ENCODE measurements around the gene MYPN.
"Not testable (repeated sequence)": the region's sequence is repeated elsewhere in the genome, so short reads cannot be mapped to it uniquely, and the experiment has no call there.

The MYPN gene

DNA sequence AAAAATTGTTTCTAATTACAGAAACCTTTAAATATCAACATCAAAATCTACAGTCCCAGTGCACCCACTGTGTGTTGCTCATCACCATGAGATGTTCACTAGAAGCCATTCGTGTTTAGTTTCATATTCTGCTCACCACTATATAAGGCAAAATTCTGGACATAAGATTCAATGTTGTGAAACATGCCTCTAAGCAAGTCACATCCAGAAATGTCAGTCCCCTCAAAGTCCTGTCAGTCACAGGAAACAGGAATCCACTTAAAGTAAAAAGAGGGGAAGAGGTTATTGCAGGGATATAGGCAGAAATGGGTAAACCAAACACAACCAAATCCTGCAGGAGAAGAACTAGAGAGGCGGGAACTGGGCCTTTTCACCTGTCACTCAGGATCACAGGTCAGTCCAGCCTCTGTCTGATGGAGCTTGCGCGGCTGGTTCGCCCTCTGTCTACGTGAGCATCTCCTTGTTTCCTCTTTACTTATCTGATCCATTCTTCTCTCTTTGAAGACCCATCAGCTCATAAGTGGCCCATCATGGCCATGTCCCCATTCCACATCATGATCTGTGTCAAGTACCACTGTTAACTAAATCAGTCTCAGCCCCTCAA, 58.4 kb downstream of the MYPN start:
- in situ Hi-C loops (cut with HindIII; ENCODE audit: low sequenced_read_pairs) = no loop called here

DNA sequence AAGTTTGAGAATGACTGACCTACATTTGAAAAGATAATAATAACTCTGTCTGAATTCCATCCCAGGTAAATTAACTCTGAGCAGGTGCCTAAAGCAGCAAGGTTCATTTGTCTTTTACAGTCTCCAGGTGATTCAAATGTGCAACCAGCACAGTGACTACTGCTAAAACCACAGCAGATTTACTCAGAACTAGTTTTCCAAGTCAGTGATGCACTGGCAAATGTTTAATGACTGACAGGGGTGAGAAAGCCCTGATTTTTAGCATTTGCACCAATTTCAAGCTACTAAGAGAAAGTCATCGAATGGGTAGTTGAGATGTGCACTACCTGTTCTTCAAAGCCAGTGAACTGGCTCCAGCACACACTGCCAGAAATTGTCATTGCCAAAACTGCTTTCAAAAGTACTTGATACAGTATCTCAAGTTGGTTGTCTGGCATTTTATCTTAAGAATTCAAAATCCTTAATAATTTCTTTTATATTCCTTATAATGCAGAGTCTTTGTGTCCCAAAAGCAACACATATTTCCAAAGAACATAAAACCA, 62.3 kb downstream of the MYPN start:
- in situ Hi-C loops (cut with HindIII; ENCODE audit: low sequenced_read_pairs) = no loop called here

DNA sequence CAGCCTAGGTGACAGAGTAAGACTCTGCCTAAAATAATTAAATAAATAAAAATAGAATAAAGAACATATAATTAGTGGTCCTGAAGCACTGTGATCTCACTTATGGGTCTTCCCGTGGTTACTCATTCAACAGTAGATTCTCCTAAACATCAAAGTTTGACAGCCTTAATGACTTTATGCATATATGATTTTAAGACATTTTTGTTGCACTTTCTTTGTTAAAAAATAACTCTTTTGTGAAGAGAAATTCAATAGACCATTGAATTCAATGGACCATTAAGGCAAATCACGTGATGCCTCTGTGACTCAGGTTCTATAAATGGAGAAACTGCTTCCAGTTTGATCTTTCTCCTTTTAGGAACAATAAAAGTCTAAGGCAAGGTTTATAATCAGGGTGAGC, 63.0 kb downstream of the MYPN start:
- in situ Hi-C loops (cut with HindIII; ENCODE audit: low sequenced_read_pairs) = no loop called here

DNA sequence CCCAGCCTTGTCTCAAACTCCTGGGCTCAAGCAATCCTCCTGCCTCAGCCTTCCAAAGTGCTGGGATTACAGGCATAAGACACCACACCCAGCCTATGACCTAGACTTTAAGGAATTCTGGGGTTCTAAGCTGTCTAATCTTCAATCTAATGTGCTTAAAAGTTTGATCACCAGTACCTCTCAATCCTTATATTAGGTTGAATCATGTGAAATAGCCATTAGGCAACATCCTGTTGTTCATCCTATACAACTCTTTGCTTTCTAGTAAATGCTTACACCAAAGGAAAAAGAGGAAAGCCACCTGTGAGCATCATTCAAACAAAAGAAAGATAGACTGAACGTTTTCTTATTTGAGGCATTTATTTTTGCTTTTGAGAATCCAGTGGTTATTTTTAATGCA, 66.7 kb downstream of the MYPN start:
- in situ Hi-C loops (cut with HindIII; ENCODE audit: low sequenced_read_pairs) = no loop called here

- in situ Hi-C loops (cut with HindIII; ENCODE audit: low sequenced_read_pairs) = no loop called here
These were observed 67.5 kb downstream of the MYPN start for GRCh38 chr10:68176797-68177196.

- in situ Hi-C loops (cut with HindIII; ENCODE audit: low sequenced_read_pairs) = no loop called here
These were observed 69.3 kb downstream of the MYPN start for GRCh38 chr10:68178592-68178991.

- in situ Hi-C loops (cut with HindIII; ENCODE audit: low sequenced_read_pairs) = no loop called here
These were observed 69.7 kb downstream of the MYPN start for GRCh38 chr10:68179016-68179415.

DNA sequence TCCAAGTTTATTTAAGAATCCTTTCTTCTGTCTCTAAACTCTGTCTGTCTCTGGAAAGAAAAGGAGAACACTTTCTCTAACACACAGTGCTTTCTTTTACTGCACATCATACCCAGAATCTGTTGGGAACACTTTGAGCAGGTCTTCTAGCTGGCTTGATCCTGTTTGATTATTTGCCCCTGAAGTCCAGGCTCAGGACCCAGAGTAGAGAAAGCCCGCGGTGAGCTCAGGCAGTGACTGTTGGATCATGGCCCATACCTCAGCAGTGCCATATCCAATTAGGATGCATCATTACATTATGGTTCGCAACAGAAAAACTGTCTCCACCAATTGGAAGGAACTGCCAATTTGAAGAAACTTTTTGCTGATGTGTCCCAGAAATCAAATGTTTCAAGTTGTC, 71.2 kb downstream of the MYPN start:
- in situ Hi-C loops (cut with HindIII; ENCODE audit: low sequenced_read_pairs) = no loop called here

- in situ Hi-C loops (cut with HindIII; ENCODE audit: low sequenced_read_pairs) = no loop called here
These were observed 75.3 kb downstream of the MYPN start for GRCh38 chr10:68184546-68184945.

DNA sequence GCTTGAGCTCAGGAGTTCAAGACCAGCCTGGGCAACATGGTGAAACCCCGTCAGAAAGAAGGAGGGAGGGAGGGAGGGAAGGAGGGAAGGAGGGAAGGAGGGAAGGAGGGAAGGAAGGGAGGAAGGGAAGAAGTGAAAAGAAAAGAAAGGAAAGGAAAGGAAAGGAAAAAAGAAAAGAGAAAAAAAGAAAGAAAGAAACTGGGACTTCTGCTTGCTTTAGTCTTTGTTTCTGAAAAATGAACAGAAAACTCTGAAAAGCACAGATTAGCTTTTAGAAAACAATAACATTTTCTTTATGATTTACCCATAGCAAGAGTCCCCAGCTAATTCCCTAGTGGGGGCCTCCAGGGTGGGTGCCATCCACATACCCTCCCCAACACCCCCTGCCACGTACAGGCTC, 75.8 kb downstream of the MYPN start:
- in situ Hi-C loops (cut with HindIII; ENCODE audit: low sequenced_read_pairs) = no loop called here

GRCh38 chr10:68188835-68189234, 79.5 kb downstream of the MYPN start:
- in situ Hi-C loops (cut with HindIII; ENCODE audit: low sequenced_read_pairs) = no loop called here

DNA sequence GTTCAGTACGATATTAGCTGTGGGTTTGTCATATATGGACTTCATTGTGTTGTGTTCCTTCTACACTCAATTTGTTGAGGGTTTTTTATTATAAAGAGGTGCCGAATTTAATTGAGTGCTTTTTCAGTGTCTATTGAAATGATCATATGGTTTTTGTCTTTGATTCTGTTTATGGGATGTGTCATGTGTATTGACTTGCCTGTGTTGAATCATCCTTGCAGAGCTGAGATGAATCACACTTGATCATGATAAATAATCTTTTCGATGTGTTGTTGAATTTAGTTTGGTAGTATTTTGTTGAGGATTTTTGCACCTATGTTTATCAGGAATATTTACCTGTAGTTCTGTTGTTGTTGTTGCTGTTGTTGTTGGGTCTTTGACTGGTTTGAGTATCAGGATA, 82.8 kb downstream of the MYPN start:
- in situ Hi-C loops (cut with HindIII; ENCODE audit: low sequenced_read_pairs) = no loop called here

DNA sequence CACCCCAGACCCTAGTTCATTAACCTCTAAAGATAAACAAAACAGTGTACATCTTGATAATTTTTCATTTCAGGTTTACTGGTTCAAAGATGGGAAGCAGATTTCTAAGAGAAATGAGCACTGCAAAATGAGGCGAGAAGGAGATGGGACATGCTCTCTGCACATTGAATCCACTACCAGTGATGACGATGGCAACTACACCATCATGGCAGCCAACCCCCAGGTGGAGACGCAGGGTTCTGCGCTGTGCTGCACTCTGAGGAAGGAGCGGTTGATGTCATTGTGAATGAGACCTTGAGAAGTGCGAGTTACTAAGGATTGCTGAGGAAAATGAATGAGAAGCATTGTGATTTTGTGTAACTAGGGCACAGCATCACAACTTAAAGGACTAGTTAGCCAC, 85.0 kb downstream of the MYPN start:
- in situ Hi-C loops (cut with HindIII; ENCODE audit: low sequenced_read_pairs) = no loop called here

GRCh38 chr10:68195776-68196175, 86.5 kb downstream of the MYPN start:
- in situ Hi-C loops (cut with HindIII; ENCODE audit: low sequenced_read_pairs) = not testable (repeated sequence)

DNA sequence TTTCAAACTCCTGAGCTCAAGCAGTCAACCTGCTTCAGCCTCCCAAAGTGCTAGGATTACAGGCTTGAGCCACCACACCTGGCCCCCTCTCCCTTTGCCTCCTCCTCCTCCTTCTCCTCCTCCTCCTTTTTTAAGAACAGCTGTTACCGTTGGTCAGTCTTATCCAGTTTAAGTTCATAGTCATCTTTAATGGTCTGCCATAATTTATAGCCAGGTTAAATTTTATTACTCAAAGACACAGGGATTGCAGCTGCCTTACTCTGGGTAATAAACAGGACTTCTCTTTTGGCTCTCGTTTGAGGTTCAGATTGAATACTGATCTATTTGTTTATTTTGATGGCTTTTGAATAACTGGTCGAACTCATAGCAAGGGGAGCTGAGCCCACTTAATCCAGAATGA, 87.4 kb downstream of the MYPN start:
- in situ Hi-C loops (cut with HindIII; ENCODE audit: low sequenced_read_pairs) = no loop called here

GRCh38 chr10:68202960-68203353, 93.7 kb downstream of the MYPN start:
- in situ Hi-C loops (cut with HindIII; ENCODE audit: low sequenced_read_pairs) = no loop called here

DNA sequence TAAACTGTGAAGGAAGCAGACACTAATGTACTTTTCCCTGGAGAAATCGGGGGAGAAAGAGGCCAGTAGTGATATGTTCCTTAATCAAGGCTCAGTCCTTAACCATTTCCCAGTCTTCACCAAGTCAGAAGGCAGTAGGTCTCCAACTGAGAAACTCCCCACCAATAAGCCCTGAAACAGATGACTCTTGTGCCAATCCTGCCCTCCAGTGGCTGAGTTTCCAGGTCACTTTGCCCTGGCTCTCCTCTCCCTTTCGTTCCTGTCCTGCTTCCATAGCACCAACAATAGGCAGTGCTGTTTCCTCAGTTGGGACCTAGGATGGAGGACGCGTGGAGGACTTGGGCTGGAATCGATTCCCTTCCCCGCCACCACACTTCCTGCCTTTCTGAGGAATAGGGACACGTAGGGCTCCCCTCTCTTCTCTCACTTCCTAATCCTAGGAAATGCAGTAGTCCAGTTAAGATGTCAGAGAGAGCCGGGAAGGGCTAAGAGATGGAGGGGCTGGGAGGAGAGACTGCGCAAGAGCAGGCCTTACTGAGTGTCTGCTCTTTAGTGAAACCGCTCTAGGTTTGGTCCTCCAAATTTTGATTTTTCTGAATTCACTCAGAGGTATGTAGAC, 99.2 kb downstream of the MYPN start:
- in situ Hi-C loops (cut with HindIII; ENCODE audit: low sequenced_read_pairs) = no loop called here

DNA sequence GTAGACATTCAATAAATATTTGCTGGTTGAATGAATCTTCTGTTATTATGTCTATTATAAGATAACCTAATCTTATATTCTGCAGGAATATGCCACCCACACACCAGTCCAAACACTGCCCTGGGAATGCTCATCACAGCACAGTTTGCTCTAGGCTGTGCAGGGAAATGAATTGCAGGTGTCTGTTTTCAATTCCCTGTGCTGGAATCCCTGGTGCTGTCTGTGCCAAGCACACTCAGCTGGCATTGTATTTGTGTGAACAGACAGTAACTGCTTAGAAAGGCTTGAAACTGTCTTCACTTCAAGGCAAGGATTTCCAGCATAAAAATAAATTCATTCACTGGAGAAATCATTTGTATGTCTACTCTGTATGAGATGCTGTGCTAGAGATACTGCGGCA, 102.4 kb downstream of the MYPN start:
- in situ Hi-C loops (cut with HindIII; ENCODE audit: low sequenced_read_pairs) = no loop called here

DNA sequence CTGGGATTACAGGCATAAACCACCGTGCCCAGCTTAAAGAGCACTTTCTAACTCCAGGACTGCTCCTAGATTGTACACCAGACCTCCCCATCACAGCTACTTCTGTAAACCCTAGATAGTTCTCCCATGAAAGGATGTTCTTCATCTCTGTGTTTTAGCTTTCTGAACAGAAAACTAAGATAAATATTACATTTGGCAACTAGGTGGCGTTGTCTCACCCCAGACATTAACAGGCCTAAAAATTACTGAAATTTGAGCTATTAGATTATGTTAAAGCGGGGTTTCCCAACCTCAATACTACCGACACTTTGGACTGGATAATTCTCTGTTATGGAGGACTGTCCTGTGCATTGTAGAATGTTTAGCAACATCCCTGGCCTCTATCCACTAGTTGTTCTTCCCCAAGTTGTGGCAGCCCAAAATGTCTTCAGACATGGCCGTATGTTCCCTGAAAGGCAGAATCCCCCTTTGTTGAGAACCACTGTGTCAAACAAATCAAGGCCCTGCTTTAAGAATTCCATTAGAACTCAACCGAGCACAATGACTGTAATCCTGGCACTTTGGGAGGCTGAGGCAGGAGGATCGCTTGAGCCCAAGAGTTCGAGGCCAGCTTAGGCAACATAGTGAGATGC, 103.5 kb downstream of the MYPN start:
- in situ Hi-C loops (cut with HindIII; ENCODE audit: low sequenced_read_pairs) = no loop called here

- in situ Hi-C loops (cut with HindIII; ENCODE audit: low sequenced_read_pairs) = no loop called here
These were observed 109.5 kb downstream of the MYPN start for GRCh38 chr10:68218786-68219185.

GRCh38 chr10:68221196-68221595, 111.9 kb downstream of the MYPN start:
- in situ Hi-C loops (cut with HindIII; ENCODE audit: low sequenced_read_pairs) = no loop called here

DNA sequence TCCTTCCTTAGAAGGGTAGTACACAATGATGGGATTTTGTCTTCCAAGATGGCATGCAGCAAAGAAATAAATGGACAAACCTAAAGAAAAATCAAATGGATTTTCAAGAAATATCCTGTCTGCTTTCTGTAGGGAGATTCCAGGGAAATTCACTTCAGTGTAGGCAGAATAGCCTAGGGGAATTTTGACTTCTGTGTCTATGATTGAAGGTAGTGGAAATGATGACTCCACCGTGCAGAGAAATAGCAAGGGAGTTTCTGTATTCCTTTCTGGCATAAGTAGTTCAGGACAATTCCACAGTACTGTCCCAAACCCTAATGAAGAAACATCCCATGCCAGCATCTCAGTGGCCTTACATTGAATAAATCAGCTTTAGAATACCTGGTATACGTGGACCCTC, 113.1 kb downstream of the MYPN start:
- in situ Hi-C loops (cut with HindIII; ENCODE audit: low sequenced_read_pairs) = no loop called here

Data from DLD1 (cell line).